HG02943 (cell line): ENCODE data around the gene TGFBR3.

ENCODE experiments used
- ATAC-seq: cut with Tn5 transposase; IDR thresholded peaks from one replicate; pipeline ENCODE4 v1.9.1; 2021; ENCODE audit warnings: mild to moderate bottlenecking, low read depth, moderate library complexity; ENCODE audit not compliant: unreplicated experiment

The TGFBR3 gene

GRCh38 chr1:91885716-91886506, at the start of gene TGFBR3:
Gene TGFBR3 (minus strand): TSS chr1:91886151. CDS start chr1:91861531, 24,620 bp downstream.
- peak; percentile 53 for ATAC-seq

GRCh38 chr1:91929250-91929649, 43.3 kb upstream of the TGFBR3 start:
- no peak for ATAC-seq

- ATAC-seq: no peak
Observed at GRCh38 chr1:91928026-91928425, 42.1 kb upstream of the TGFBR3 start.

- no peak for ATAC-seq
Observed at GRCh38 chr1:91925644-91926435, 39.9 kb upstream of the TGFBR3 start.

GRCh38 chr1:91924146-91924545, 38.2 kb upstream of the TGFBR3 start:
- no peak for ATAC-seq

GRCh38 chr1:91919962-91920361, 34.0 kb upstream of the TGFBR3 start:
- no peak for ATAC-seq

- no peak for ATAC-seq
Observed at GRCh38 chr1:91916811-91917460, 31.0 kb upstream of the TGFBR3 start.

GRCh38 chr1:91916046-91916445, 30.1 kb upstream of the TGFBR3 start:
- ATAC-seq: no peak

- no peak for ATAC-seq
Observed at GRCh38 chr1:91913018-91913417, 27.1 kb upstream of the TGFBR3 start.

GRCh38 chr1:91912266-91912665, 26.3 kb upstream of the TGFBR3 start:
- ATAC-seq: no peak

- ATAC-seq: no peak
Observed at GRCh38 chr1:91901231-91901630, 15.3 kb upstream of the TGFBR3 start.

GRCh38 chr1:91900562-91900961, 14.6 kb upstream of the TGFBR3 start:
- no peak for ATAC-seq

- ATAC-seq: no peak
Observed at GRCh38 chr1:91897016-91897415, 11.1 kb upstream of the TGFBR3 start.

- ATAC-seq: no peak
Observed at GRCh38 chr1:91895832-91896556, 10.0 kb upstream of the TGFBR3 start.

- ATAC-seq: no peak
Observed at GRCh38 chr1:91894036-91894761, 8.2 kb upstream of the TGFBR3 start.

- no peak for ATAC-seq
Observed at GRCh38 chr1:91891969-91892368, 6.0 kb upstream of the TGFBR3 start.

- ATAC-seq: no peak
Observed at GRCh38 chr1:91891454-91891853, 5.5 kb upstream of the TGFBR3 start.

- ATAC-seq: no peak
Observed at GRCh38 chr1:91889717-91890459, 3.9 kb upstream of the TGFBR3 start.

- peak; percentile 4 for ATAC-seq
Observed at GRCh38 chr1:91885213-91885715, 687 bp downstream of the TGFBR3 start.
